Prostate gland (tissue), 2 donors: ENCODE measurements around the gene CDK10.
"Not testable (repeated sequence)": the region's sequence is repeated elsewhere in the genome, so short reads cannot be mapped to it uniquely, and the experiment has no call there.

ENCODE experiments used
- CTCF ChIP-seq, 4 experiments: fragments of 200-600 bp in 2 of 4; fragments of 450-650 bp in 2 of 4; sonication (generic) in 2 of 4; IDR thresholded peaks; 1 replicate in 3 of 4; 2 replicates in 1 of 4; pipeline ENCODE4 v1.5.1; 2016 to 2019; ENCODE audit warnings: antibody characterized with exemption in 4 of 4, mild to moderate bottlenecking in 2 of 4, moderate library complexity in 2 of 4
- POLR2A ChIP-seq: fragments of 450-650 bp; IDR thresholded peaks from one replicate; pipeline ENCODE4 v1.6.1; 2016; ENCODE audit warnings: antibody characterized with exemption, mild to moderate bottlenecking
- POLR2AphosphoS5 ChIP-seq: sonication (generic); formaldehyde crosslinking; IDR thresholded peaks from one replicate; pipeline ENCODE4 v1.6.1; 2017; ENCODE audit warnings: antibody characterized with exemption

DNA sequence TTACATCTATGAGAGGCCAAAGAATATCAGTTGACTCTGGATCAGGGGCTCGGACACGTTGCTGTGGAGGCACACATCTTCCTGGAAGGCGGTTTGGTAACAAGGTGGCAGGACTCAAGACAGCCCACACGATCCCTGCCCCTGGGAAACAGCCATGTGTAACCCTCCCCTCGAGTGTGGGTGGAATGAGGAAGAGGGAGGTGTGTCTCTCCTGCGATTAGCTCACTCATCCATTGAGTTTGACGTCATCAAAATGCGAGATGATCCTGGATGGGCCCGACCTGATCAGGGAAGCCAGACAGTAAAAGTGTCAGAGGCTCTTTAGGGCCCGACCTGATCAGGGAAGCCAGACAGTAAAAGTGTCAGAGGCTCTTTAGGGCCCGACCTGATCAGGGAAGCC, 22.3 kb upstream of the CDK10 start:
- TF ChIP-seq POLR2A; CTCF (IDR thresholded peaks at IDR 0.05); POLR2AphosphoS5: not testable (repeated sequence)
